H1 (cell line): ENCODE results near the gene ZBTB16. TPM values are rescaled to one million over a fixed set of nuclear protein-coding genes. Genes with fewer than 3 reads are reported as not detected.
A peak's percentile ranks its signal among the peaks of the same experiment; 100 is the strongest.

Experiments
- CTCF ChIA-PET: fragments of 300-600 bp; sonication (Branson Sonifier 250); formaldehyde crosslinking; loops from one replicate; lab custom pipeline; 2021; ENCODE audit not compliant: partially characterized antibody; lab: Charles Lee
- POLR2A ChIA-PET: fragments of 300-600 bp; sonication (Branson Sonifier 250); formaldehyde crosslinking; loops from one replicate; lab custom pipeline; 2021; ENCODE audit warnings: inconsistent platforms; ENCODE audit not compliant: partially characterized antibody; lab: Charles Lee
- DNase-seq, 2 experiments: peaks; one replicate each; pipeline versions ENCODE4 v3.0.0 to v3.0.0-alpha.2; 2010 to 2022; ENCODE audit warnings: low spot score in 2 of 2, low read depth in 1 of 2, mixed read lengths in 1 of 2
- FAIRE-seq: peaks from 2 replicates; lab custom pipeline; 2011; peaks lifted over from hg19 to GRCh38; lab: Jason Lieb, UNC
- H2AFZ ChIP-seq: 2 replicates; pipeline ENCODE4 v1.8.1; 2012; ENCODE audit warnings: low read length, inconsistent platforms
- H2AK5ac ChIP-seq: 2 replicates; pipeline ENCODE4 v1.6.1; 2013; ENCODE audit warnings: low read depth, low read length
- H2BK120ac ChIP-seq: replicated peaks from 2 replicates; pipeline ENCODE3; 2013; ENCODE audit warnings: low read depth, low read length, inconsistent platforms
- H2BK12ac ChIP-seq: 2 replicates; pipeline ENCODE4 v1.6.1; 2013; ENCODE audit warnings: low read depth, low read length
- H2BK15ac ChIP-seq: 2 replicates; pipeline ENCODE4 v1.6.1; 2013; ENCODE audit warnings: low read length
- H2BK20ac ChIP-seq: 2 replicates; pipeline ENCODE4 v1.6.1; 2013; ENCODE audit warnings: low read length
- H2BK5ac ChIP-seq: 2 replicates; pipeline ENCODE4 v1.6.1; 2013; ENCODE audit warnings: low read depth, low read length
- H3K14ac ChIP-seq: 2 replicates; pipeline ENCODE4 v1.6.1; 2013; ENCODE audit warnings: inconsistent platforms; ENCODE audit not compliant: insufficient read length
- H3K18ac ChIP-seq: 2 replicates; pipeline ENCODE4 v1.6.1; 2013; ENCODE audit warnings: low read length; ENCODE audit errors: extremely low read depth
- H3K23ac ChIP-seq: 2 replicates; pipeline ENCODE4 v1.6.1; 2013; ENCODE audit warnings: inconsistent platforms; ENCODE audit not compliant: insufficient read length
- H3K23me2 ChIP-seq: 2 replicates; pipeline ENCODE4 v1.6.1; 2013; ENCODE audit warnings: low read depth, low read length
- H3K27ac ChIP-seq: 2 replicates; pipeline ENCODE4 v1.6.1; 2011; ENCODE audit warnings: low read depth, low read length, inconsistent platforms
- H3K27me3 ChIP-seq, 4 experiments: replicated peaks in 1 of 4; 1 replicate in 1 of 4; 2 replicates in 3 of 4; pipeline versions ENCODE4 v1.6.1 to v1.8.1; 2011 to 2013; ENCODE audit warnings: low read length in 3 of 4, mild to moderate bottlenecking in 3 of 4, inconsistent platforms in 2 of 4, mixed read lengths in 2 of 4, moderate library complexity in 1 of 4; ENCODE audit not compliant: control insufficient read depth in 3 of 4, insufficient read depth in 3 of 4; ENCODE audit errors: extremely low read depth in 1 of 4
- H3K36me3 ChIP-seq, 4 experiments: 2 replicates each; pipeline versions ENCODE4 v1.6.1 to v1.8.1; 2011 to 2013; ENCODE audit warnings: mild to moderate bottlenecking in 4 of 4, low read length in 3 of 4, moderate library complexity in 2 of 4, control low read depth in 1 of 4, inconsistent platforms in 1 of 4; ENCODE audit not compliant: insufficient read depth in 4 of 4, control insufficient read depth in 2 of 4
- H3K4ac ChIP-seq: replicated peaks from 2 replicates; pipeline ENCODE3; 2013; ENCODE audit warnings: low read length, low read depth, mixed read lengths, inconsistent platforms; ENCODE audit not compliant: insufficient read length
- H3K4me1 ChIP-seq, 4 experiments: replicated peaks in 1 of 4; 1 replicate in 1 of 4; 2 replicates in 3 of 4; pipeline versions ENCODE4 v1.6.1 to v1.8.1; 2011 to 2013; ENCODE audit warnings: low read length in 3 of 4, inconsistent platforms in 2 of 4, mixed read lengths in 1 of 4; ENCODE audit not compliant: insufficient read depth in 4 of 4, control insufficient read depth in 3 of 4
- H3K4me2 ChIP-seq, 2 experiments: 2 replicates each; pipeline versions ENCODE4 v1.6.1 to v1.8.1; 2011 to 2013; ENCODE audit warnings: low read depth in 2 of 2, low read length in 2 of 2, control low read depth in 1 of 2, inconsistent platforms in 1 of 2, mild to moderate bottlenecking in 1 of 2; ENCODE audit not compliant: insufficient read depth in 1 of 2
- H3K4me3 ChIP-seq, 4 experiments: fragments of 200-600, 300-600 bp in 1 of 4; sonication (generic), shearing (Covaris generic), sonication (Bioruptor Twin) in 1 of 4; 2 replicates each; pipeline versions ENCODE4 v1.5.1 to v1.8.1; 2011 to 2016; ENCODE audit warnings: low read length in 4 of 4, low read depth in 3 of 4, control low read depth in 2 of 4, inconsistent platforms in 2 of 4, mild to moderate bottlenecking in 2 of 4, mixed read lengths in 1 of 4, moderate library complexity in 1 of 4; ENCODE audit not compliant: insufficient read depth in 2 of 4; ENCODE audit errors: extremely low read depth in 1 of 4
- H3K56ac ChIP-seq: replicated peaks from 2 replicates; pipeline ENCODE3; 2013; ENCODE audit warnings: low read depth, mild to moderate bottlenecking, mixed read lengths, low read length, inconsistent platforms; ENCODE audit not compliant: insufficient read length
- H3K79me1 ChIP-seq: 2 replicates; pipeline ENCODE4 v1.6.1; 2013; ENCODE audit warnings: low read depth, low read length, control low read depth
- H3K79me2 ChIP-seq, 2 experiments: 2 replicates each; pipeline versions ENCODE4 v1.6.1 to v1.8.1; 2012 to 2013; ENCODE audit warnings: low read length in 2 of 2, mild to moderate bottlenecking in 2 of 2, inconsistent platforms in 1 of 2; ENCODE audit not compliant: insufficient read depth in 2 of 2, control insufficient read depth in 1 of 2
- H3K9ac ChIP-seq, 4 experiments: replicated peaks in 1 of 4; 1 replicate in 1 of 4; 2 replicates in 3 of 4; pipeline versions ENCODE4 v1.6.1 to v1.8.1; 2011 to 2013; ENCODE audit warnings: low read depth in 3 of 4, low read length in 3 of 4, control low read depth in 2 of 4, mild to moderate bottlenecking in 2 of 4, moderate library complexity in 2 of 4, inconsistent platforms in 1 of 4; ENCODE audit errors: extremely low read depth in 1 of 4
- H3K9me3 ChIP-seq, 2 experiments: 2 replicates each; pipeline versions ENCODE4 v1.6.1 to v1.8.1; 2012 to 2013; ENCODE audit warnings: mild to moderate bottlenecking in 2 of 2, moderate library complexity in 2 of 2, control low read depth in 1 of 2, inconsistent platforms in 1 of 2, low read depth in 1 of 2, low read length in 1 of 2, mixed read lengths in 1 of 2; ENCODE audit not compliant: insufficient read depth in 2 of 2
- H4K20me1 ChIP-seq, 2 experiments: replicated peaks in 1 of 2; 2 replicates each; pipeline versions ENCODE3 to v1.8.1; 2011 to 2013; ENCODE audit warnings: inconsistent platforms in 2 of 2, low read length in 2 of 2, mild to moderate bottlenecking in 1 of 2; ENCODE audit not compliant: insufficient read depth in 2 of 2, control insufficient read depth in 1 of 2
- H4K5ac ChIP-seq: 2 replicates; pipeline ENCODE4 v1.6.1; 2013; ENCODE audit warnings: low read length, low read depth, mixed read lengths, inconsistent platforms; ENCODE audit not compliant: insufficient read length
- H4K8ac ChIP-seq: 2 replicates; pipeline ENCODE4 v1.8.0; 2013; ENCODE audit warnings: mild to moderate bottlenecking, moderate library complexity, low read length, inconsistent platforms; ENCODE audit not compliant: insufficient read depth; ENCODE audit errors: extremely low read depth
- H4K91ac ChIP-seq: replicated peaks from 2 replicates; pipeline ENCODE3; 2013; ENCODE audit warnings: low read length, mixed read lengths, inconsistent platforms; ENCODE audit not compliant: insufficient read length
- ASH2L ChIP-seq: fragments of 200-600, 300-600 bp; sonication (generic); IDR thresholded peaks from one replicate; pipeline ENCODE4 v1.7.1; 2017; ENCODE audit warnings: low read length
- CBX5 ChIP-seq: fragments of 300-800, 300-1000 bp; sonication (generic); IDR thresholded peaks from 2 replicates; pipeline ENCODE4 v1.7.1; 2016; ENCODE audit warnings: antibody characterized with exemption, low read length, low read depth
- FOSL1 ChIP-seq: IDR thresholded peaks from 2 replicates; pipeline ENCODE4 v1.6.1; 2011; ENCODE audit warnings: mild to moderate bottlenecking, low read depth, low read length, moderate library complexity; ENCODE audit not compliant: insufficient read depth
- GTF2F1 ChIP-seq: IDR thresholded peaks from 2 replicates; pipeline ENCODE4 v1.6.1; 2012; ENCODE audit warnings: low read depth, low read length, improper control_type of control experiment, borderline replicate concordance
- HDAC2 ChIP-seq, 2 experiments: fragments of 300-600 bp in 1 of 2; sonication (generic) in 1 of 2; IDR thresholded peaks; 2 replicates each; pipeline ENCODE4 v1.6.1; 2011 to 2012; ENCODE audit warnings: low read depth in 2 of 2, low read length in 2 of 2, mild to moderate bottlenecking in 2 of 2, moderate library complexity in 2 of 2, borderline replicate concordance in 1 of 2, inconsistent platforms in 1 of 2
- PHF8 ChIP-seq: fragments of 200-600 bp; sonication (generic); conservative IDR thresholded peaks from 2 replicates; pipeline ENCODE4 v1.7.1; 2012; ENCODE audit warnings: low read depth, mild to moderate bottlenecking, inconsistent platforms, low read length, moderate library complexity
- POLR2A ChIP-seq, 2 experiments: IDR thresholded peaks; 1 replicate in 1 of 2; 2 replicates in 1 of 2; pipeline ENCODE4 v1.6.1; 2011; ENCODE audit warnings: low read depth in 2 of 2, low read length in 2 of 2, mild to moderate bottlenecking in 2 of 2; ENCODE audit errors: control extremely low read depth in 1 of 2
- SIN3A ChIP-seq, 2 experiments: IDR thresholded peaks in 1 of 2; conservative IDR thresholded peaks in 1 of 2; 2 replicates each; pipeline ENCODE4 v1.6.1; 2011 to 2012; ENCODE audit warnings: low read length in 2 of 2, improper control_type of control experiment in 1 of 2, low read depth in 1 of 2, mild to moderate bottlenecking in 1 of 2
- SIX5 ChIP-seq: IDR thresholded peaks from 2 replicates; pipeline ENCODE4 v1.6.1; 2011; ENCODE audit warnings: mild to moderate bottlenecking, low read depth, low read length
- SP4 ChIP-seq: IDR thresholded peaks from 2 replicates; pipeline ENCODE4 v1.6.1; 2012; ENCODE audit warnings: low read length, inconsistent platforms
- SUZ12 ChIP-seq: fragments of 200-600 bp; sonication (generic); IDR thresholded peaks from 2 replicates; pipeline ENCODE4 v1.6.1; 2012; ENCODE audit warnings: mild to moderate bottlenecking, inconsistent platforms, low read length, moderate library complexity, mixed read lengths
- TAF1 ChIP-seq: IDR thresholded peaks from 2 replicates; pipeline ENCODE4 v1.6.1; 2011; ENCODE audit warnings: mild to moderate bottlenecking, low read depth, low read length
- WGBS, 2 experiments: shearing (Covaris generic) in 1 of 2; methylation state at CpG; one replicate each; pipeline versions ENCODE4 v1.1.6 to v1.1.7; 2013 to 2015; ENCODE audit warnings: low lambda C conversion rate in 2 of 2, mixed read lengths in 2 of 2, inconsistent platforms in 1 of 2, low coverage in 1 of 2, missing lambda C conversion rate in 1 of 2; ENCODE audit not compliant: insufficient replicate concordance in 2 of 2, insufficient coverage in 1 of 2, insufficient read length in 1 of 2; ENCODE audit errors: extremely low coverage in 1 of 2, missing lambda C conversion rate in 1 of 2; 5-methylcytosine and 5-hydroxymethylcytosine counted together
- polyA plus RNA-seq, 7 experiments: library from polyadenylated mRNA; depleted of rRNA in 3 of 7; stranded (reverse) in 5 of 7; unstranded in 2 of 7; fragments of >200 nt in 5 of 7; fragments of 200-250 nt in 2 of 7; gene quantifications; 1 replicate in 5 of 7; 2 replicates in 1 of 7; 4 replicates in 1 of 7; pipeline versions ENCODE4 v1.2.1 to v1.2.3, GENCODE V29; 2011 to 2013; ENCODE audit warnings: missing spikeins in 2 of 7, mixed read lengths in 2 of 7
- total RNA-seq: library from RNA; stranded (reverse); fragmentation: NEBNext Ultra II Directional; extraction: Animal tissue kit (Norgen Biotek cat#: 25700); gene quantifications from 2 replicates; pipeline ENCODE4 v1.2.1, GENCODE V29; 2021

Gene ZBTB16
- total and polyA plus RNA-seq, 2 of the 8 experiments (the other 6 are each of a cell fraction or from before 2014, with no cell fraction given), result 0.12 to 0.61 TPM

- no peak for FAIRE-seq
- H2BK12ac ChIP-seq, result no peak overlapping the region
- peaks cover 5 to 11% (median 9%) of the 10 kb centered on the region in 4 experiments for H3K4me1 ChIP-seq
- H3K56ac ChIP-seq, result no peak overlapping the region
- CTCF ChIA-PET, result interaction anchor here (0.6 to 1.8 kb wide), 16 partner anchors 9 to 1851 kb away, joined by 3 to 9 read pairs (median 4); no protein-coding TSS in a partner anchor
- H3K9ac ChIP-seq, result no peak overlapping the region
- H3K4me3 ChIP-seq, result no peak overlapping the region
- no peaks in the 10 kb centered on the region for H3K36me3 ChIP-seq
- H4K20me1 ChIP-seq, result no peaks in the 10 kb centered on the region
- no peaks in the 10 kb centered on the region for H3K23me2 ChIP-seq
- no peak for DNase-seq
- H3K27me3 ChIP-seq, result peaks cover 3 to 28% (median 23%) of the 10 kb centered on the region in 4 experiments; a peak in 6 of 7 replicates
- no peak overlapping the region for H2BK15ac ChIP-seq
- no peak overlapping the region for H3K23ac ChIP-seq
- H4K8ac ChIP-seq, result no peak overlapping the region
- H3K27ac ChIP-seq, result no peak overlapping the region
- H2AK5ac ChIP-seq, result no peak overlapping the region
- no peak overlapping the region for H3K4ac ChIP-seq
- no peak overlapping the region for H4K5ac ChIP-seq
- H3K4me2 ChIP-seq, result no peak overlapping the region
- H3K79me1 ChIP-seq, result no peaks in the 10 kb centered on the region
- H3K14ac ChIP-seq, result no peak overlapping the region
- H4K91ac ChIP-seq, result no peak overlapping the region
- no peak overlapping the region for H2BK120ac ChIP-seq
- H2AFZ ChIP-seq, result no peak overlapping the region
- WGBS, 2 experiments, result 90% methylated on average over 20 of the region's 21 CpGs; no CpG with 5 or more reads in 1 of the 2 experiments
- H3K9me3 ChIP-seq, result no peaks in the 10 kb centered on the region
- 0 out of 2 replicates have a peak overlapping the region, but pooled peaks have one; percentile 5 for H2BK5ac ChIP-seq
- no peak overlapping the region for H2BK20ac ChIP-seq
- POLR2A ChIA-PET, result interaction anchor here (1.3 kb wide), 1 partner anchor 14 kb away, joined by 4 read pairs; no protein-coding TSS in a partner anchor
- H3K79me2 ChIP-seq, result no peaks in the 10 kb centered on the region
- H3K18ac ChIP-seq, result no peak overlapping the region
- no peak for TF ChIP-seq SIX5
- TF ChIP-seq SP4, result no peak
- no peak for TF ChIP-seq CBX5
- no peak for TF ChIP-seq POLR2A (IDR thresholded peaks at IDR 0.05; ENCODE audit: control extremely low read depth in 1 of 2, low read depth in 2 of 2, low read length in 2 of 2)
- TF ChIP-seq PHF8, result no peak
- no peak for TF ChIP-seq GTF2F1
- TF ChIP-seq FOSL1, result no peak
- TF ChIP-seq ASH2L, result no peak
- no peak for TF ChIP-seq SUZ12
- TF ChIP-seq SIN3A (conservative IDR thresholded peaks at IDR 0.05 in 1 of 2, IDR thresholded peaks at IDR 0.05 in 1 of 2; ENCODE audit: low read depth in 1 of 2, low read length in 2 of 2), result no peak
- TF ChIP-seq TAF1, result no peak
- TF ChIP-seq HDAC2 (IDR thresholded peaks at IDR 0.05; ENCODE audit: borderline replicate concordance in 1 of 2, low read depth in 2 of 2, low read length in 2 of 2), result no peak
Observed at GRCh38 chr11:114074546-114075343, 15.2 kb downstream of the ZBTB16 start.
